GM04504 (cell line): Measurements from ENCODE around the gene RMND1.
"Not testable (repeated sequence)": the region's sequence is repeated elsewhere in the genome, so short reads cannot be mapped to it uniquely, and the experiment has no call there.

Experiments used
- DNase-seq: peaks from one replicate; pipeline ENCODE4 v3.0.0-alpha.2; 2012; ENCODE audit warnings: low read depth

The RMND1 gene

DNA sequence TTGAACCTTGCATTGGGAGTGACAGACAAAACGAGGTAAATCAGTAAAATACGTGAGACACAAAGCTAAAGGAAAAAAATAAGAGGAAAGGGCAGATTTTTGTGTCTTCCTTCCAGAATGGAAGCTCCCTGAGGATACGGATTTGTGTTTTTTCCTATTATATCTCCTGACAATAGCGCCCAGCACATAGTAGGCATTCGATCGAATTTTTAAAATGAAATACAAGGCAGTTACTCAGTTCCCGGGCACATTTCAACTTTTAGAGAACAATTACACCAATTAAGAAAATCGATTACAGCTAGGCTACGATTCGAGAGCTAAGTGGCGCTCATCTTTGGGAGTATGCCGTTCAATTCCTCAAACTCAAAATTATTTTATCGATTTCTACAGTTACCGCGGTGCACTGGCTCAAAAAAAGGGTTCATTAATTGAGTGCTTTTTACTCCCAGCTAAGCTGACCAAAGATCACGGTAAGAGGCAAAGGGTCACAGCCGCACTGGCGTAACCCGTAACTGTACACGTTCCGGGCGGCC lies 443 bp downstream of the RMND1 start:
- no peak for DNase-seq

DNA sequence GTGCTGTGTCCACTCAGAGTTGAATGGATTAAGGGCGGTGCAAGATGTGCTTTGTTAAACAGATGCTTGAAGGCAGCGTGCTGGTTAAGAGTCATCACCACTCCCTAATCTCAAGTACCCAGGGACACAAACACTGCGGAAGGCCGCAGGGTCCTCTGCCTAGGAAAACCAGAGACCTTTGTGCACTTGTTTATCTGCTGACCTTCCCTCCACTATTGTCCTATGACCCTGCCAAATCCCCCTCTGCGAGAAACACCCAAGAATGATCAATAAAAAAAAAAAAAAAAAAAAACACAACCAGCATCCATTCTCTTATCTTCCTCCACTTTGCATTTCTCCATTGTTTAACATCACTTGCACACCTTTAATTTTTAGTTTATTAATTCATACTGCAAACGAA lies 998 bp downstream of the RMND1 start:
- not testable (repeated sequence) for DNase-seq

DNA sequence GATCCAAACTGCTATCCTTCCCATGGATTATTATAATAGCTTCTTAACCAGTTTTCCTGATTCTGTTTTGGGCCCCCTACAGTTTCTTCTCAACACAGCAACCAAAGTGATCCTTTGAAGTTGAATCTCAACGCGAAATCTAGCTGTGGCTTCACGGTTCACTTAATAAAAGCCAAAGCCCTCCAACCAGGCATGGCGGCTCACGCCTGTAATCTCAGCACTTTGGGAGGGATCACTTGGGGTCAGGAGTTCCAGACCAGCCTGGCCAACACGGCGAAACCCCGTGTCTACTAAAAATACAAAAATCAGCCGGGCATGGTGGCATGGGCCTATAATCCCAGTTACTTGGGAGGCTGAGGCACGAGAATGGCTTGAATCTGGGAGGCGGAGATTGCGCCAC lies 3.3 kb downstream of the RMND1 start:
- no peak for DNase-seq

DNA sequence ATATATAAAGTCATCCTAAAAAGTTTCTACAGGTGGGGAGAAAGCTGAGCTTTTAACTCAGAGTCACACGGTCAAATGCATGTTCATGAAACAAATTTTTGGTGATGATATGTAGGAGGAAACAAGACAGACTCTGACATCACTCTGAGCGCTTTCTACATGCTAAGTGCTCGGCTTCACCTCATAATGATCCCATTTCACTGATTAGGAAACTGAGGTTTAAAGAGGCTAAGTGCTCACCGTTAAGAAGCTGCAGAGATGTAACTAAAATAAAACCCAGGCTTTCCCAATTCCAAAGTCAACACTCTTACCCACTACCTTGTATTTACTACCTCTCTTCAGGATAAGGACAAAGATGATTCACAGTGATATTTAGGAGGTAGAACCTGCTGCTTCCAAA lies 4.7 kb downstream of the RMND1 start:
- no peak for DNase-seq

DNA sequence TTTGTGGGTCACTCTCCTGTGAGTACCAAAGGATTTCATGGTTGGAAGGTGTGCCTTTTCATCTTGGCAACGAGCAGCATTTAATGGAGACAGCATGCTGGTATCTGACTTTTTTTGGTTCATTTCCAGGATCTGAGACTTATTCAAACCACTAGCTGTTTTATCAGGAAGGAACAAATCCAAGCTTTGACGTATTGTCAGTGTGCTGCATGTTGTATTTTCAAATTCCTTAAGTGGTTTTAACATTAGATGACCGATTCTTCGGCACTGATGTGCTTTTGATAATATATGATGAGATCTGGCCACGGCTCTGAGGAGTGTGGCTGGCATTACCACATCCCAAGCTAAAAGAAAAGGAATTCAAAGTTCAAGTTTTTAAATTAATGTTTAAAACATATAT lies 6.4 kb downstream of the RMND1 start:
- DNase-seq, result no peak

DNA sequence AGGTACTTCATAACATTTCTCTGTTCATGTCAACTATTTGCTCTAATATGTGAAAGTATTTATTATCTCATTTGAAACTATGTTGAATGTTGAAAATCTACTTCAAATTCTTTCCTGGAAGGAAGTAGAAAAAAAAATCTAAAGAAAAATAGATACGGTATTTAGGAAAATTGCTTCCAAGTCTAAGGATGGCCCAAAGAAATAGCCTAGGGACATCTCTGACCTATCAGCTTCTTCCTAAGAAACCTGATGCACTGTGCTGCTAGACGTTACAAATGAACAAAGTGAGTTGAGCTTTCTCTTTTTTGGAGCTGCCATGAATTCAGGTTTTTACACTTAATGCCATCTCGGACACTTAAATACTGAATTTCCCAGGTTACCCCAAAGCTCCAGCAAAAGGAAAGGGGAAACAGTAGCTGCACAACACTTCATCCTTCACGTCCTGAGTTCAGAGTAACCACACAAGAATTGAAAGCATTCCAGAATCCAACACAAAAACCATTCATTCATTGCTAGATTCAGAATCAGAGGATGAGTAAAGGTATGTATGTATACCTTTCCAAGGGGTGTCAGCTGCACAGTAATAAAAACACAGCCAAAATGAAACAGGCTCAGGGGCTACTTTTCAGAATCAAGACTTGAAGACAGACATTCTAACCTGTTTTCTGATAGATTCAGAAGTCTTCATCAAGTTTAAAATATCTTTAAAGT lies 7.9 kb downstream of the RMND1 start:
- no peak for DNase-seq

GRCh38 chr6:151443454-151443853 lies 8.5 kb downstream of the RMND1 start:
- no peak for DNase-seq

- DNase-seq, result no peak
Measured at GRCh38 chr6:151442371-151442770, 9.6 kb downstream of the RMND1 start.

DNA sequence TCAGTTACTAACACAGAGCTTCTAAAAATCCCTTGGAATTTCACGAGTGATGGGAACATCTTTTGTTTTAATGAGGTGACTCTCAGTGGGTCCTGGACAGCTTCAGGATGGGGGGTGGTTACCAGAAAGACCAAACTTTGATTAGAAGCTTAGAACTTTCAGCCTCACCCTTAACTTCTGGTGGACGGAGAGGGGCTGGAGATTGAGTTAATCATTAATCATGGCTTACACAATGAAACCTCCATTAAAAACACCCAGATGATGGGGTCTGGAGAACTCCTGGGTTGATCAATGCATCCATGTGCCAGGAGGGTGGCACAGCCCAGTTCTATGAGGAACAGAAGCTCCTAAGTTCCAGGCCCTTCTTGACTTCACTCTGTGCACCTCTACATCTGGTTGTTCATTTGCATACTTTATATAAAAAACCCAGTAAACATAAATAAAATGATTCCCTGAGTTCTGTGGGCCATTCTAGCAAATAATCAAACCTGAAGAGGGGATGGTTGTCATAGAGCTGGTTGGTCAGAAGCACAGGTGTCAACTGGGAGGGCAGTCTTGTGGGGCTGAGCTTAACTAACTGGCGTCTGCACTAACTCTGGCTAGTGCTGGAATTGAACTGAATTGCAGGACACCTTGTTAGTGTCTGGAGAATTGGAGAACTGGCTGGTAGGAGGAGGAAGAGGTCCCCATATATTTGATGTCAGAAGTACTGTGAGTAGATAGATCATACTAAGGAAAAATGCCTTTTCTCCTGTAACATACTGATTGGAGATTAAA lies 10.3 kb downstream of the RMND1 start:
- no peak for DNase-seq

DNA sequence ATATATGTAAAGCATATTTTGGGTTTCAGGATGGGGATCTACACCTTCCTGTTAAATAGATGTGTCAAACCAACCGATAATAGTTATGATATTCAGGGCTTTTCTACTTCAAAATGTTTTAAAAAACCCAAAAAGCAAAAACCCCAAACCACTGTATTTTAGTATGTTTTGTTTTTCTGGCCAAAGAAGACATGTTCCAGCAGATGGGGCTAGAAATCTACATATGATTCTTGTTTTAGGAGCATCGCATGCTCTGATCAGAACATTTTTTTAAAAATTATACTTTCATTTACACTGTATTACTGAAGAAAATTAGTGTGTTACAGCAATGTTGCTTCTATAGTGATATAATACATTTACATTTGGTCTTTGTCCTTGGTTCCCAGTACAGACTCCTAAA lies 11.0 kb downstream of the RMND1 start:
- DNase-seq, result no peak

DNA sequence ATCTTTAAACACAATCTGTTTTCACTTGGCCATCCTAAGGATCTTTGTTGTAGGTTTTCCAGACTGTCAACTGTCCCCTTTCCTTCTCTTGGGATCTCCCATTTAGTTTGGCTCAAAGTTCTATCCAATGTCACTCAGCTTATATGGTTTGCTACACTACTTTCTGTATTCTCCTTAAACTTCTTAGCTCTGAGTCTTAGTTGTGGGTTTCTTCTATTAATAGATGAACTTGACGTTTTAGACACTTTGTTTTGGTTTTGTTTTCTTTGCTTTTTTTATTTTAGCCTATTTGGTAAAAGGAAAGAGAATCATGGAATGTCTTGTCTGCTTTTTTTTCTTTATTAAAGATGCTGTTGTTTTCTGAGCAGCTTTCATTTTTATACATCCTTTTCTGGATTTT lies 11.4 kb downstream of the RMND1 start:
- no peak for DNase-seq

DNA sequence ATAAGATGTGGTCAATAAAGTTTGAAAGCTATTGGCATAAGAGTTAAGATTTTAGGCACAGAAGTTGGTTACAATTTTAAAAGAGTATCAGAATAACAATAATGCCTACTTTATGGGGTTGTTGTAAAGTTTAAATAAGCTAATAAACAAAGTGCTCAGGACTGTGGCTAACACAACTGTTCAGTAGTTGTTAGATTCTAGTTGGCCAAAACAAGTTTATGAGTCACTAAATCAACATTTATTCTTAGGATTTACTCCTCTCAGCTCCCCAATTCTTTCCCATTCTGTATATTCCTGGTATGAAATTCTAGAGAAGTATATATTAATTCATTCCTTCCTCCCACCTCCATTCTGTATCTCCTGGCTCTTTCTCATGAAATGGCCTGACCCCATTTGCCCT lies 14.5 kb downstream of the RMND1 start:
- no peak for DNase-seq

GRCh38 chr6:151436802-151437201 lies 15.1 kb downstream of the RMND1 start:
- no peak for DNase-seq

DNA sequence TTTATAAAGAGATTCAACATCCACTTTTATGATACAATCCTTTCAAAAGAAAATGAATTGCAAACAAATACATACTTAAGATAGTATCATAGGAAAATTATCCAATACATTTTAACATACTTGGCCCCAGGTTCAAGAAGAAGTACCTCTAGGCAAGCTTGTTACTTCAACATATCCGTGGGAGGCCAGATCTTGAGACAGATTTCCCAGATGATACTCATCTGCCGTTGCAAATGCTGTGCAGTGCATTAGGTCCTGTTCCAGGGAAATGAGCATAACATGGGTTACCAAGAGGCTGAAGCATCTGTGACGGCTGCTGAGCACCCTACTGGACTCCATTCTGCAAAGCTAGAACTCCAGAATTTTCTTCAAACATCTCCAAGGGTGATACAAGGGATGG lies 15.6 kb downstream of the RMND1 start:
- no peak for DNase-seq

GRCh38 chr6:151434369-151434768 lies 17.6 kb downstream of the RMND1 start:
- DNase-seq, result no peak

- no peak for DNase-seq
Measured at GRCh38 chr6:151432651-151433050, 19.3 kb downstream of the RMND1 start.

GRCh38 chr6:151431337-151431736 lies 20.6 kb downstream of the RMND1 start:
- DNase-seq, result no peak

- DNase-seq, result no peak
Measured at GRCh38 chr6:151430886-151431285, 21.0 kb downstream of the RMND1 start.

DNA sequence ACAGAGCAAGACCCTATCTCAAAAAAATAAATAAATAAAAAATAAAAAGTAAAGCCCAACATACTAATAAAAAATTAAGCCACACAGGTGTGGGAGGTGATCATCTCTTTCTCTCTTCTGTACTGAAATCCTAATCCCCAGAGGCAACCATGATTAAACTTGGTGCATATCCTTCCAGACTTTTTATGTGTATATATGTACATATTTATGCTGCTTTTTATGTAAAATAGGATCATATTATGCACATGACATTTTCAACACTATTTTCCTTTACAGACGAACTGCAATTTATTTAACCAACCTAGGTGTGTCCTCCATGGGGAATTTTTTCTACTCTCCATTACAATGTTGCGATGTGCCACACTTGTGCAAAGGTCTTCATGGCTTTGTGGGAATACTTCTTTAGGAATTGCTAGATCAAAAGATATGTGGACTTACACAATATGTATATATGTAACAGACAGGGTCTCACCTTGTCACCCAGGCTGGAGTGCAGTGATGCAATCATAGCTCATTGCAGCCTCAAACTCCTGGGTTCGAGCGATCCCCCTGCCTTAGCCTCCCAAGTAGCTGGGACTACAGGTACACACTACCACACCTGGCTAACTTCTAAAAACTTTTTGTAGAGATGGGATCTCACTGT lies 23.7 kb downstream of the RMND1 start:
- DNase-seq, result no peak

DNA sequence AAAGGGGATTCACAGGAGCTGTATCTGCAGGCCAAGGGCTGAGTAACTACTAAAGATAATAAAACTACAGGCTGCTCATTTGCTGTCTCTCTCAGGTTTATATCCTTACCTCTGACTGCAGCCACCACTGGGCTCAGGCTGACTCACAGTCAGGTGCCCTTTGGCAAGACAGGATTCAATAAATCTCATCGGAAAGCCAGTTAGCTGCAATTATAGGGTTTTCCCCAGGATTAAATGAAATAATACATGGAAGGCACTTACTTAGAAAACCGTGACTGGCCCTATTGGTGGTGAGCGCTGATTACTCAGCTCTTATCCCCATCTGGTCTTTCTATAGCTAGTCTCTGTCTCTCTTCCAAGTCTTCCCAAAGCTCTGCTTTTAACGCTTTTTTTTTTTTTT lies 26.4 kb downstream of the RMND1 start:
- DNase-seq, result no peak

DNA sequence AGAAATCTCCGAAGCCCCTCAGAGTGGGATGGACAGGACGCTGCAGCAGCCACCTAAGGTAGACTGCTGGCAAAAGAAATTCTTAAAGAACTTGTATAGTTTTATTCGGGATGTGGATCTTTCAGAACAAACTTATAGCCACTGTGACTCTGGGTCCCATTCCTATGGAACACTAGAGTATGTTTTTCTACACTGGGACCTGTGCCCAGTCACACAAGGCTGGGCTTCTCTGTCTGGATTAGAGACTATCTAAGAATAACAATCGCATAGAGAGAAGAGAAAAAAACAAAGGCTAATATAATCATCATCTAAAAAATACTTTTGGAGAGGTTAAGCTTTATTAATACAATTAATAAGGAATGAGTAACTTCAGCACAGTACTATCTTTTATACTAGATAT lies 28.9 kb downstream of the RMND1 start:
- no peak for DNase-seq

GRCh38 chr6:151417477-151417876 lies 34.4 kb downstream of the RMND1 start:
- DNase-seq, result no peak

DNA sequence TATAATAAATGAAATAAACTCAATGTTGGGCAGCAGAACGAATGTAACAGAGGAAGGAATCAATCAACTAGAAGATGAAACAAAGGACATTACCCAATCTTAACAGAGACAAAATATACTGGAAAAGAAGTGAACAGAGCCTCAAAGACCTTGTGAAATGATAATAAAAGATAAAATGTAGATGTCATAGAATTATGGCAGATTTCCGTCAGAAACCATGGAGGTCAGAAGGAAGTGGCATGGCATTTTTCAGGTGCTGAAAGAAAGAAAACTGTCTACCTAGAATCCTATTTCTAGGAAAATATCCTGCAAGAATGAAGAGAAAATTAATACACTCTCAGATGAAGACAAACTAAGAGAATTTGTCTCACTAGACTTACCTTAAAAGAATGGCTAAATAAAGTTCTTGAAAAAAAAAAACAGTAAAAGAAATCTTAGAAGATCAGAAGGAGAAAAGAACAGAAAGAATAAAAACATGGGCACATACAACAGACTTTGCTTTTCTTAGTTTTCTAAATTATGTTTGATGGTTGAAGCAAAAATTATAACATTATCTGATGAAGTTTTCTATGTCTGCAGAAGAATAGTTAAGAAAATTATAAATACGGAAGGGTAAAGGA lies 37.2 kb downstream of the RMND1 start:
- no peak for DNase-seq
